ENCODE data around the gene GPRIN1.

- no peak for TF ChIP-seq CTCF (conservative IDR thresholded peaks at IDR 0.05 in 1 of 2, IDR thresholded peaks at IDR 0.05 in 1 of 2; ENCODE audit: low read depth in 1 of 2, low read length in 2 of 2)
- TF ChIP-seq EZH2 (IDR thresholded peaks at IDR 0.05; ENCODE audit: low read length, missing control alignments): no peak
Observed at GRCh38 chr5:176620333-176620981, 10.5 kb upstream of the GPRIN1 start.

Measured in fibroblast of lung (primary cell).